Liver (tissue), 3 donors: ENCODE measurements around the gene AP4B1.

Source experiments
- EGR1 ChIP-seq, 2 donors: IDR thresholded peaks; 2 replicates each; pipeline ENCODE4 v1.6.1; 2016 to 2018; ENCODE audit warnings: antibody characterized with exemption in 2 of 2, low read depth in 2 of 2
- MAX ChIP-seq: IDR thresholded peaks from 2 replicates; pipeline ENCODE4 v1.6.1; 2016; ENCODE audit warnings: antibody characterized with exemption
- REST ChIP-seq: IDR thresholded peaks from 2 replicates; pipeline ENCODE4 v1.6.1; 2016; ENCODE audit warnings: antibody characterized with exemption, mild to moderate bottlenecking
- SP1 ChIP-seq: IDR thresholded peaks from 2 replicates; pipeline ENCODE4 v1.6.1; 2018; ENCODE audit warnings: antibody characterized with exemption, mild to moderate bottlenecking
- TAF1 ChIP-seq: conservative IDR thresholded peaks from 2 replicates; pipeline ENCODE4 v1.6.1; 2016; ENCODE audit warnings: antibody characterized with exemption, mild to moderate bottlenecking
- YY1 ChIP-seq: IDR thresholded peaks from 2 replicates; pipeline ENCODE4 v1.6.1; 2016; ENCODE audit warnings: antibody characterized with exemption, mild to moderate bottlenecking
- ZBTB33 ChIP-seq: IDR thresholded peaks from 2 replicates; pipeline ENCODE4 v1.6.1; 2016; ENCODE audit warnings: antibody characterized with exemption
- TF ChIP-seq, protein P1 (sequence below): fragments of 150-350 bp; IDR thresholded peaks from 2 replicates; pipeline ENCODE4 v1.5.1; 2017; ENCODE audit warnings: improper control_type of control experiment, low read depth, low read length; ENCODE audit not compliant: missing input control
- donor health status: healthy.
- donor health status: healthy.

DNA sequence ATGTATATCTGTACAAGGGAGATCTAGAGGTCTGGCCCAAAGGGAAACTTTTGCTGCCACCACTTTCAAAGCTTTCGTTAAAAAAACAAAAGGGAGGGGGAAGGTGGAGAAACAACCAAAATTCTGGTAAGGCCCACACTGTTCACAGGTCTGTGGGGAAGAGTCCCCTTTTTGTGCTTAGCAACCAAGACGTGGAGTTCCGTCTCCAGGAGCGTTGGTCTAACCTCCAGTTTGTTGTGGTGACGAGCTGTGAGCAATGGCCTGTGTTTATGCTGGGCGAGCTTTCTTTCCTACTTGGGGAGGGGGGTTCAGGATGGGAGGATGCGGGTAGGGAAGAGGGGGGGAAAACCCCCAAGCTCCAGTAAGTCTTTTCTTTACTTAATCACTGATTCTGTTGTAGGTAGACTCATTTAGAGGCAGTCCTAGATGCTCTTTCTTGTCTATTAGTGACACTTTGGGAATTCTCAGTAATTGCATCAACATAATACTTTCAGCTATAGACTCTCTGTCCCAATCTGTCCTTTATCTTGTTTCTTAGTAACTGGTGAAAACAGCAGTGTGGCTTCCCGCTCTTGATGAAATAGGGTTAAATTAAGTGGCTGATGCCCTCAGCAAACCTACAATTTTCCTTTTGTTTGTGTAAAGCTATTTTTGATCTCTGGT is 26.0 kb upstream of the AP4B1 start:
- TF ChIP-seq, protein P1, sequence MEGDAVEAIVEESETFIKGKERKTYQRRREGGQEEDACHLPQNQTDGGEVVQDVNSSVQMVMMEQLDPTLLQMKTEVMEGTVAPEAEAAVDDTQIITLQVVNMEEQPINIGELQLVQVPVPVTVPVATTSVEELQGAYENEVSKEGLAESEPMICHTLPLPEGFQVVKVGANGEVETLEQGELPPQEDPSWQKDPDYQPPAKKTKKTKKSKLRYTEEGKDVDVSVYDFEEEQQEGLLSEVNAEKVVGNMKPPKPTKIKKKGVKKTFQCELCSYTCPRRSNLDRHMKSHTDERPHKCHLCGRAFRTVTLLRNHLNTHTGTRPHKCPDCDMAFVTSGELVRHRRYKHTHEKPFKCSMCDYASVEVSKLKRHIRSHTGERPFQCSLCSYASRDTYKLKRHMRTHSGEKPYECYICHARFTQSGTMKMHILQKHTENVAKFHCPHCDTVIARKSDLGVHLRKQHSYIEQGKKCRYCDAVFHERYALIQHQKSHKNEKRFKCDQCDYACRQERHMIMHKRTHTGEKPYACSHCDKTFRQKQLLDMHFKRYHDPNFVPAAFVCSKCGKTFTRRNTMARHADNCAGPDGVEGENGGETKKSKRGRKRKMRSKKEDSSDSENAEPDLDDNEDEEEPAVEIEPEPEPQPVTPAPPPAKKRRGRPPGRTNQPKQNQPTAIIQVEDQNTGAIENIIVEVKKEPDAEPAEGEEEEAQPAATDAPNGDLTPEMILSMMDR: no peak
- no peak for TF ChIP-seq YY1
- no peak for TF ChIP-seq TAF1
- no peak for TF ChIP-seq ZBTB33
- no peak for TF ChIP-seq SP1
- TF ChIP-seq REST: no peak
- no peak for TF ChIP-seq MAX
- TF ChIP-seq EGR1 (IDR thresholded peaks at IDR 0.05; ENCODE audit: low read depth in 2 of 2): no peak
